ENCODE results near the gene FOXL2NB.

FOXL2NB gene

DNA sequence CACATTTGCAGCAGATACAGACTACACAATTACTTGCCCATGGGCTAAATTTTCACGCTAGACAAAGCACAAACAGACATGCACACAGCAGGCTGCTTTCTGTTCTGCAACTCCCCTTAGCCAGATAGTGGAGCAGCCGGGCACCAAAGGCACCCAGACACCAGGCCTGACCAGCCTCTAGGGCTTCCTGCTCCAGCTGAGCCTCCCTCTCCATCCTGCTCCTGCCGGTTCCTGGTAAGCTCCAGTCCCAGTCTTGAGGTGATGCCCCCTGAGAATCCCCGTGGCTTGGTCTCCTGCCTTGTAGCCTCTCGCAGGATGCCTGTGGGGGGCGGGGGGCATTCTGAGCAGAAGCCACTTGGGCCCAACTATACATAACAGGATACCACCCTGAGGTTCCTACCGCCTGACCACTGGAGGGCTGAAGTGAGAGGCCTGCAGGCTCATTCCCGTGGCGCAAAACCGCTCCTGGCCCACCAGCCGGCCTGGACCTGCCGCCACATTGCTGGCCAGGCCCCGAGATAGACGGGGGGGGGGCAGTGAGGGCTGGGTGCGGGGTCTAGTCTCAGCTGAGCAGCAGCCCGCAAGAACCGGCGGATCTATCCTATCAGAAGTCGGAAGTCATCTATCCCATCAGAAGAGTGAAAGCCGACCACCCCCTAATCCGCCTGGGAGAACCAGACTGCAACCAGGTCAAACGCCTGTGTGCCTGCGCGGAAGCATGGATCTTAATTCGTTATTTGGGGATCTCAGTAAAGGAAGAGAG lies 4.0 kb upstream of the FOXL2NB start:
- no peaks in the 10 kb centered on the region for H3K79me2 ChIP-seq (ENCODE audit: insufficient read depth, low read depth)
- H3K27me3 ChIP-seq (ENCODE audit: insufficient read depth, low read depth) = no peaks in the 10 kb centered on the region
- no peak overlapping the region for H3K4me3 ChIP-seq (IDR thresholded peaks at IDR 0.05; ENCODE audit: insufficient read depth, low read depth, low read length)
- H3K9ac ChIP-seq = no peak overlapping the region
- H3K4me1 ChIP-seq (ENCODE audit: low read depth, poor library complexity, severe bottlenecking) = no peaks in the 10 kb centered on the region
- H3K4me2 ChIP-seq = no peak overlapping the region
- H2AFZ ChIP-seq (ENCODE audit: low read depth) = no peak overlapping the region
- H3K36me3 ChIP-seq (ENCODE audit: insufficient read depth) = no peaks in the 10 kb centered on the region
- H3K27ac ChIP-seq = no peak overlapping the region
- no peak for TF ChIP-seq CTCF (conservative IDR thresholded peaks at IDR 0.05; ENCODE audit: low read depth, low read length)
- no peaks in the 10 kb centered on the region for H4K20me1 ChIP-seq (ENCODE audit: insufficient read depth)

DNA sequence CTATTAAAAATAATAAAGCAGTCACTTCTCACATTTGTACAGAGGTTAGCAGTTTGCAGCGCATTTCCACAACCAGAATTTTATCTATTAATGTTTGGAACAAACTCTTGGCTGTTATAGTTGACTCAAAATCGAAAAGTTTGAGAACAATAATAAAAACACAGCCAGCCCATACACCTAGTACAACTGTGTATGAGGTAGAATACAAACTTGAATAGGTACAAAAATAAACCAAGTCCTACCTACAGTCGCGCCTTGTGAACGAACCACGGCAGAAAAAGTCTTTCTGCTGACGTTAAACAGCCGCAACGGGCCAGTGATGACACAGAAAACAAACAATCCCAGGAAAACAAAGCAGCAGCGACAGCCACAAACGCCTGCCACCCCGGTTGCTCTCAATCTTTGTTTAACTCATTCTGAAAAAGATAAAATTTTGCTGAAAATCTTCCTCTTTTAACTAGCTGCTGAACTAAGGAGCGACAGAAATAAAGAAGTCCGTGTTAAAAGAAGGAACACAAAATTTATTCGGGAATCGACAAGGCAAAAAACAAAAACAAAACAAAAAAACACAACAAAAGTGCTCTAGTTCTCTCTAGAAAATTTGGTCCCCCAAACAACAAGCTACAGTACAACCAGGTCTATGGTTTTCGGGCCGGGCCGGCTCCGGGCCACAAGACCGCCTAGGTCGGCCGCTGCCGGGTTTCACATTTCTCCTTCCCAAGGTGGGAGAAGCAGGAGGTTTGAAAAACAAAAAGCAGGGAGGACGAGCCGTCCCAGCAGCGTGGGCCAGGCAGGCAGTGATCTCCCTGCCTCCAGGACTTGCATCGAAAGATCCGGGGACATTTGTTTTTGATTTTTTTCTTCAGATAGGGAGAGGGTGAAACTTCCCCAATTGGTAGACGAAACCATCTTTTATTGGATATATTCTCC lies 3.0 kb upstream of the FOXL2NB start:
- Histone ChIP-seq H3K27me3 (ENCODE audit: insufficient read depth, low read depth) (no peaks in the 10 kb centered on the region), H3K4me2 (0 out of 2 replicates have a peak overlapping the region, but pooled peaks have one; percentile 18), H3K79me2 (ENCODE audit: insufficient read depth, low read depth) (no peaks in the 10 kb centered on the region), H3K9ac (0 out of 2 replicates have a peak overlapping the region, but pooled peaks have one; percentile 34), H2AFZ (ENCODE audit: low read depth) (peak overlapping the region; percentile 59; the same call in 1 of the 2 replicates), H3K4me1 (ENCODE audit: low read depth, poor library complexity, severe bottlenecking) (no peaks in the 10 kb centered on the region), H4K20me1 (ENCODE audit: insufficient read depth) (no peaks in the 10 kb centered on the region), H3K36me3 (ENCODE audit: insufficient read depth) (no peaks in the 10 kb centered on the region), H3K4me3 (IDR thresholded peaks at IDR 0.05; ENCODE audit: insufficient read depth, low read depth, low read length) (no peak overlapping the region), H3K27ac (no peak overlapping the region)
- TF ChIP-seq CTCF (conservative IDR thresholded peaks at IDR 0.05; ENCODE audit: low read depth, low read length) = no peak

- H3K4me3 ChIP-seq (IDR thresholded peaks at IDR 0.05; ENCODE audit: insufficient read depth, low read depth, low read length) = no peak overlapping the region
- peak overlapping the region; percentile 18; the same call in 1 of the 2 replicates for H3K4me2 ChIP-seq
- peak overlapping the region; percentile 34; the same call in 1 of the 2 replicates for H3K9ac ChIP-seq
- peak overlapping the region; percentile 59; the same call in 1 of the 2 replicates for H2AFZ ChIP-seq (ENCODE audit: low read depth)
- H3K79me2 ChIP-seq (ENCODE audit: insufficient read depth, low read depth) = no peaks in the 10 kb centered on the region
- TF ChIP-seq CTCF (conservative IDR thresholded peaks at IDR 0.05; ENCODE audit: low read depth, low read length) = no peak
- H4K20me1 ChIP-seq (ENCODE audit: insufficient read depth) = no peaks in the 10 kb centered on the region
- no peak overlapping the region for H3K27ac ChIP-seq
- no peaks in the 10 kb centered on the region for H3K27me3 ChIP-seq (ENCODE audit: insufficient read depth, low read depth)
- no peaks in the 10 kb centered on the region for H3K36me3 ChIP-seq (ENCODE audit: insufficient read depth)
- H3K4me1 ChIP-seq (ENCODE audit: low read depth, poor library complexity, severe bottlenecking) = no peaks in the 10 kb centered on the region
These were observed 2.4 kb upstream of the FOXL2NB start for GRCh38 chr3:138944654-138944928.

DNA sequence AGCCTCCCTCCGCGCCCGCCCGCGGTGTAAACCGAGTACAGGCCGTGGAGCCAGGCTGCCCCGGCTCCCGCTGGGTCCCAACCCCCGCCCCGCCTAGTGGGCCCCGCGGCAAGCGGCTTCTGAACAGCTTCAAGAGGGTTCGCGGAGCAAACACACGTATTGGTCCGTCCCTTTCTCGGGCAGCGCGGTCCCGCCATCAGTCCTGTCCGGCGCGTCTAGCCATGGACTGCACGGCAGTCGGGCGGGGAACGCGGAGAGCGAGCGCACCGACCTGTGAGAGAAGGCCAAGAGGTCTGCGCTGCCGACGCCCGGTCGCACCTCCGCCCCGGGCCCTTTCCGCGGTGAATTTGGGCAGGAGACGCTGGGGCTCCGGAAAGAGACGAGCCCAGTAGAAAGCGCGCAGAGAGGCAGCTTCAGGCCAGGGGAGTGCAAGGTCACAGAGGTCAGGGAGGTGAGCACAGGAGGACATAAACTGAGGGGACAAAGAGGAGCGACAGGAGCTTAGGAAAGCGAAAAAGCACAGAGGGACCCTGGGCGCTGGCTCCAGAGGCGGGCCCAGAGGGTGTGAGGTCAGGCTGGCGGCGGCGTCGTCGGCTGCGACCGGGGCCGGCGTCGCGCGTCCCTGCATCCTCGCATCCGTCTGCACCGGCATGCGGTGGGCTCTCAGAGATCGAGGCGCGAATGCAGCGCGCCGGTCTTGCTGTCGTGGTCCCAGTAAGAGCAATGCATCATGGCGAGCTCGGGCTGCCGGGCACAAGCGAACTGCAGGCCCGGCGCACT lies 1.9 kb upstream of the FOXL2NB start:
- Histone ChIP-seq H3K79me2 (ENCODE audit: insufficient read depth, low read depth) (no peaks in the 10 kb centered on the region), H3K36me3 (ENCODE audit: insufficient read depth) (no peaks in the 10 kb centered on the region), H3K27ac (peak overlapping the region; percentile 50), H3K9ac (peak overlapping the region; percentile 34; the same call in 1 of the 2 replicates), H3K4me1 (ENCODE audit: low read depth, poor library complexity, severe bottlenecking) (no peaks in the 10 kb centered on the region), H3K4me2 (peak overlapping the region; percentile 18; the same call in 1 of the 2 replicates), H3K4me3 (IDR thresholded peaks at IDR 0.05; ENCODE audit: insufficient read depth, low read depth, low read length) (no peak overlapping the region), H2AFZ (ENCODE audit: low read depth) (peak overlapping the region; percentile 59; the same call in 1 of the 2 replicates), H4K20me1 (ENCODE audit: insufficient read depth) (no peaks in the 10 kb centered on the region), H3K27me3 (ENCODE audit: insufficient read depth, low read depth) (no peaks in the 10 kb centered on the region)
- no peak for TF ChIP-seq CTCF (conservative IDR thresholded peaks at IDR 0.05; ENCODE audit: low read depth, low read length)

Data from KMS-11 (cell line).